Measurements from ENCODE around the gene COL4A6.

DNA sequence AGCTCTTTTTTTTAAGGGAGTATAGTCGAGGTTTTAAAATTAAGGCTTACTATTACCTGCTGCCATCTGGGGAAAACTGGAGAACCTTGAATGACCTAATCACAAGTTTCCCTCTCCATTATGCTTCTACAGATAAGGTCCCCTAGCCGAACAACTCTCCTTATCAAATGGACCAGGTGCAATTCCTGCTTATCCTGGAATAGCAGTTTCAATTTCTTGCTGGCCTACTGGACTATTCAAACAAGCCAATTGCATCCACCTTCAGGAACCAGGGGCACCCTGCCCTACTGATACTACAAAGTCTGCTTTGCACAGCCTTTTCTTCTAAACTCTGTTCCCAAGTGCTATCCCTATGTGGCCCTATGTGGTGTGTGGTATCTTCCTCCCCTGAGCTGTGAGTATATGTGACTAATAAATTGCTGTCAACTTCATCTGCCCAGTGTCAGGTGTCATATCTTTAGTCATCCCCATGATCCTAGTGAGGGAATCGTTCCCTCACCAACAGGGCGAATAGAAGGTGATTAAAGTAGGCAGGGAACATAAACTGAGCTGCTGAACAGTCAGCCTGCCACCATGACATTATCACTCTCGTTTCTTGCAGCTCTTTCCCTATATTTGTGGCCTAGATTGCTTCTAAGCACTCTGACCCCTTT is 218.1 kb downstream of the COL4A6 start:
- TF ChIP-seq, protein P1, sequence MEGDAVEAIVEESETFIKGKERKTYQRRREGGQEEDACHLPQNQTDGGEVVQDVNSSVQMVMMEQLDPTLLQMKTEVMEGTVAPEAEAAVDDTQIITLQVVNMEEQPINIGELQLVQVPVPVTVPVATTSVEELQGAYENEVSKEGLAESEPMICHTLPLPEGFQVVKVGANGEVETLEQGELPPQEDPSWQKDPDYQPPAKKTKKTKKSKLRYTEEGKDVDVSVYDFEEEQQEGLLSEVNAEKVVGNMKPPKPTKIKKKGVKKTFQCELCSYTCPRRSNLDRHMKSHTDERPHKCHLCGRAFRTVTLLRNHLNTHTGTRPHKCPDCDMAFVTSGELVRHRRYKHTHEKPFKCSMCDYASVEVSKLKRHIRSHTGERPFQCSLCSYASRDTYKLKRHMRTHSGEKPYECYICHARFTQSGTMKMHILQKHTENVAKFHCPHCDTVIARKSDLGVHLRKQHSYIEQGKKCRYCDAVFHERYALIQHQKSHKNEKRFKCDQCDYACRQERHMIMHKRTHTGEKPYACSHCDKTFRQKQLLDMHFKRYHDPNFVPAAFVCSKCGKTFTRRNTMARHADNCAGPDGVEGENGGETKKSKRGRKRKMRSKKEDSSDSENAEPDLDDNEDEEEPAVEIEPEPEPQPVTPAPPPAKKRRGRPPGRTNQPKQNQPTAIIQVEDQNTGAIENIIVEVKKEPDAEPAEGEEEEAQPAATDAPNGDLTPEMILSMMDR (IDR thresholded peaks at IDR 0.05; ENCODE audit: low read length) = no peak
- TF ChIP-seq EZH2 (optimal IDR thresholded peaks at IDR 0.05; ENCODE audit: low read depth, low read length) (no peak), EZH2phosphoT487 (IDR thresholded peaks at IDR 0.05; ENCODE audit: low read length) (no peak)
